ENCODE results near the gene RABAC1. TPM values are rescaled to one million over a fixed set of nuclear protein-coding genes. Genes with fewer than 3 reads are reported as not detected.

Gene RABAC1
- total and polyA plus RNA-seq, 2 experiments from 2014 or later: 151 to 206 TPM

- Mint-ChIP-seq H3K27ac (no peak overlapping the region), H3K27me3 (ENCODE audit: insufficient read depth, low read depth, poor library complexity) (peaks cover 3% of the 10 kb centered on the region), H3K4me1 (no peaks in the 10 kb centered on the region), H3K36me3 (ENCODE audit: low read depth) (peaks cover 21% of the 10 kb centered on the region), H3K9me3 (no peaks in the 10 kb centered on the region), H3K4me3 (no peak overlapping the region)
- Histone ChIP-seq H3K9me2 (ENCODE audit: insufficient read depth) (no peaks in the 10 kb centered on the region), H3K4me2 (no peak overlapping the region), H3K4me1 (ENCODE audit: insufficient read depth) (no peaks in the 10 kb centered on the region; the same call in 1 of the 2 replicates), H4K20me1 (replicated peaks; ENCODE audit: insufficient read depth) (peaks cover 4% of the 10 kb centered on the region; the same call in 1 of the 2 replicates), H3K27ac (ENCODE audit: low read depth) (no peak overlapping the region), H3K79me2 (replicated peaks; ENCODE audit: insufficient read depth) (no peaks in the 10 kb centered on the region), H3K4me3 (no peak overlapping the region), H3K27me3 (ENCODE audit: insufficient read depth) (no peaks in the 10 kb centered on the region), H3F3A (replicated peaks; ENCODE audit: low read depth) (0 out of 2 replicates have a peak, but pooled peaks cover 3% of the 10 kb centered on the region), H3K36me3 (ENCODE audit: insufficient read depth) (no peaks in the 10 kb centered on the region), H2AFZ (no peak overlapping the region)
- DNase-seq (ENCODE audit: low spot score): no peak
- TF ChIP-seq ZNF462 (CRISPR knock-in tag; IDR thresholded peaks at IDR 0.05) (no peak), CREB1 (CRISPR knock-in tag; IDR thresholded peaks at IDR 0.05; ENCODE audit: low read depth) (no peak), CTCF (conservative IDR thresholded peaks at IDR 0.05; ENCODE audit: low read depth in 2 of 2) (no peak), ZNF331 (CRISPR knock-in tag; IDR thresholded peaks at IDR 0.05; ENCODE audit: low read depth) (no peak), ZNF114 (CRISPR knock-in tag; IDR thresholded peaks at IDR 0.05) (no peak), EZH2phosphoT487 (IDR thresholded peaks at IDR 0.05; ENCODE audit: unreplicated experiment) (no peak), POLR2AphosphoS5 (IDR thresholded peaks at IDR 0.05; ENCODE audit: low read depth) (no peak), NANOG (IDR thresholded peaks at IDR 0.05; ENCODE audit: borderline replicate concordance) (no peak), REST (IDR thresholded peaks at IDR 0.05; ENCODE audit: unreplicated experiment) (no peak)
- ATAC-seq: no peak
Measured at GRCh38 chr19:41977916-41978315, 18.8 kb upstream of the RABAC1 start.
